IgD-negative memory B cell (primary cell): Measurements from ENCODE around the gene ANKRD40CL. TPM values are rescaled to one million over a fixed set of nuclear protein-coding genes. Genes with fewer than 3 reads are reported as not detected.
"Not testable (repeated sequence)": the region's sequence is repeated elsewhere in the genome, so short reads cannot be mapped to it uniquely, and the experiment has no call there.

ENCODE experiments used
- H3K27ac Mint-ChIP-seq, 3 donors: one replicate each; pipeline ENCODE4 v1.8.0; 2020 to 2022; ENCODE audit warnings: mild to moderate bottlenecking in 3 of 3, mixed read lengths in 3 of 3, moderate library complexity in 1 of 3
- H3K27me3 Mint-ChIP-seq: one replicate; pipeline ENCODE4 v1.8.0; 2021; ENCODE audit warnings: mixed read lengths
- H3K36me3 Mint-ChIP-seq: one replicate; pipeline ENCODE4 v1.8.0; 2020; ENCODE audit warnings: mild to moderate bottlenecking, mixed read lengths
- H3K4me1 Mint-ChIP-seq, 3 donors: one replicate each; pipeline ENCODE4 v1.8.0; 2020 to 2022; ENCODE audit warnings: mixed read lengths in 3 of 3, mild to moderate bottlenecking in 1 of 3
- H3K4me3 Mint-ChIP-seq, 4 donors: one replicate each; pipeline ENCODE4 v1.8.0; 2020 to 2022; ENCODE audit warnings: mild to moderate bottlenecking in 4 of 4, mixed read lengths in 4 of 4, moderate library complexity in 3 of 4
- H3K9me3 Mint-ChIP-seq, 3 donors: one replicate each; pipeline ENCODE4 v1.8.0; 2020 to 2021; ENCODE audit warnings: mixed read lengths in 3 of 3, mild to moderate bottlenecking in 1 of 3
- polyA plus RNA-seq: library from polyadenylated mRNA; unstranded; fragments of 300-500 nt; fragmentation: Illumina TruSeq; gene quantifications from one replicate; pipeline ENCODE4 v1.2.3, GENCODE V29; 2021

ANKRD40CL gene
- polyA plus RNA-seq = not detected

DNA sequence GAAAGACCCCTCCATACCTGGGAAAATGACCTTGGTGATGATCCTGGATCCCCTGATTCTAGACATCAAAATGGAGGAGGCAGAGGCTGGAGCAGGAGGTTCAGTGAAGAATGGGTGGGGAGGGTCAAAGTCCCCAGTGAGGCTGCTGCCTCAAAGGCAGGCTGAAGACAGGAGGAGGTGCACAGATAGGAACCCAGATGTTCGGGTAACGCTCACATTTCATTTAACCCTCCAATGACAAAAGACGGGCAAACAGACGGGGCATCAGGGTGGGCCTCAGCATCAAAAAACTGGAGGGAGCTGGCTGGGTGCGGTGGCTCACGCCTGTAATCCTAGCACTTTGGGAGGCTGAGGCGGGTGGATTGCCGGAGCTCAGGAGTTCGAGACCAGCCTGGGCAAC, at the start of gene ANKRD40CL:
Gene ANKRD40CL, minus strand, starts transcription at position 73 of the 400 bp plus-strand sequence. CDS start 605 bp downstream, outside the sequence.
- Mint-ChIP-seq H3K27ac (peak within 1 kb of the TSS in 1 of 3 donors; percentile 57), H3K9me3 (no peaks in the 10 kb centered on the region), H3K27me3 (no peaks in the 10 kb centered on the region), H3K4me1 (peaks cover 28 to 39% (median 30%) of the 10 kb centered on the region in 3 donors), H3K4me3 (peak within 1 kb of the TSS in 1 of 4 donors; percentile 18), H3K36me3 (no peaks in the 10 kb centered on the region)

- no peaks in the 10 kb centered on the region for H3K36me3 Mint-ChIP-seq
- H3K27me3 Mint-ChIP-seq = peaks cover 27% of the 10 kb centered on the region
- H3K9me3 Mint-ChIP-seq = peaks cover 0 to 5% (median 1%) of the 10 kb centered on the region in 3 donors
Observed at GRCh38 chr17:50816271-50816670, 49.0 kb upstream of the ANKRD40CL start.

DNA sequence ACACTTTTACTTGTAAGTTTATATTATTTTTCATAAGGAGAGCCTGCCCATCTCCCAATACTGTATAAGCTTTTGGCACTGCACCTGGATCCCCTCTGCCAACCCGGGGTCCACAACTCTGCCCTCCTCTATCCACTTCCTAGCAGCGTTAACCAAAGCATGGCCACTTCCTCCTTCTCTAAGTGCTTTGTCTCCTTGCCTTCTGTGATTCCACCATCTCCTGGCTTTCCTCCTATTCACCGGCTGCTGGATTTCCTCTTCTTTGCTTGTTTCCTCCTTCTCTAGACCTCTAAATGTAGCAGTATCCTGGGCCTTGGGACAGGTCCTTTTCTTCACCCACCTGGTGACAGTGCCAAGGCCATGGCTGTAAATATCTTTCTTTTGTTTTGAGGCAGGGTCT, 48.1 kb upstream of the ANKRD40CL start:
- H3K36me3 Mint-ChIP-seq = no peaks in the 10 kb centered on the region
- H3K9me3 Mint-ChIP-seq = peaks cover 0 to 5% (median 1%) of the 10 kb centered on the region in 3 donors
- H3K4me3 Mint-ChIP-seq = no peak overlapping the region
- H3K27ac Mint-ChIP-seq = peak overlapping the region in 1 of 3 donors; percentile 22
- peaks cover 22% of the 10 kb centered on the region for H3K27me3 Mint-ChIP-seq
- H3K4me1 Mint-ChIP-seq = peaks cover 0 to 3% (median 0%) of the 10 kb centered on the region in 3 donors

More at GRCh38 chr17:50816271-50816670, 49.0 kb upstream of the ANKRD40CL start:
- H3K4me3 Mint-ChIP-seq = no peak overlapping the region
- H3K4me1 Mint-ChIP-seq = peaks cover 0 to 3% (median 0%) of the 10 kb centered on the region in 3 donors
- no peak overlapping the region for H3K27ac Mint-ChIP-seq

DNA sequence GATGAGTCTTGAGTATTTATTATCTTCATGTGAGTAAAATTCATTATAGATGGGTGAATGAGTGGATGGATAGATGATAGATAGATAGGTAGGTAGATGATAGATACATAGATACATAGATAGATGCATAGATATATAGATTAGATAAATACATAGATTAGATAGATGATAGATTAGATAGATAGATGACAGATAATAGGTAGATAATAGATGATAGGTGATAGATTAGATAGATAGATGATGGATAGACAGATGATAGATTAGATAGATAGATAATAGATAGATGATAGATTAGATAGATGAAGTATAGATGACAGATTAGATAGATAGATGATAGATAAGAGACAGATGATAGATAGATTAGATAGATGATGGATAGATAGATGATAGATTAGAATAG, 46.3 kb upstream of the ANKRD40CL start:
- Mint-ChIP-seq H3K27me3 (peaks cover 21% of the 10 kb centered on the region), H3K9me3 (peaks cover 0 to 5% (median 1%) of the 10 kb centered on the region in 3 donors), H3K27ac (no peak overlapping the region), H3K4me1 (peaks cover 0 to 3% (median 0%) of the 10 kb centered on the region in 3 donors), H3K4me3 (no peak overlapping the region), H3K36me3 (no peaks in the 10 kb centered on the region)

GRCh38 chr17:50808888-50809287, 41.6 kb upstream of the ANKRD40CL start:
- H3K4me1 Mint-ChIP-seq = no peaks in the 10 kb centered on the region
- no peak overlapping the region for H3K27ac Mint-ChIP-seq
- H3K4me3 Mint-ChIP-seq = no peak overlapping the region
- H3K9me3 Mint-ChIP-seq = peaks cover 0 to 3% (median 0%) of the 10 kb centered on the region in 3 donors
- peaks cover 6% of the 10 kb centered on the region for H3K27me3 Mint-ChIP-seq
- H3K36me3 Mint-ChIP-seq = no peaks in the 10 kb centered on the region

DNA sequence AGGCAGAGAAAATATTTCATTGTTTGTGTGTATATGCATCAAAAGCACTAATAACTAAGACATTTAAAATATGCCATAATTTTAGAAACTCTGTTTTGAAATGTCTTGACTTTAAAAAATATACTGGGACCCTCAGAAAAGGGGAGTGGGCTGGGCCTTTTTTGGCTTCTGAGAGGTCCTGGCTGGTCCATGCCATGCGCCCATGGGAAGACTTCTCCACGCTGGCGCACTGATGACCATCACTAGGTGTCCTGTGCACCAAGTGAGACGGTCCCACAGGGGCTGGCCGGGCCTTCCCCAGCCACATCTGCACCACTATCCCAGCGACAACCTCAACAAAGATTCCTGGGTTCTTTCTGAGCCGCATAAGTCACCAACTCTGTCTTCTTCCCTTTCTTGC, 41.1 kb upstream of the ANKRD40CL start:
- Mint-ChIP-seq H3K27me3 (peaks cover 5% of the 10 kb centered on the region), H3K36me3 (no peaks in the 10 kb centered on the region), H3K9me3 (no peaks in the 10 kb centered on the region), H3K4me1 (no peaks in the 10 kb centered on the region), H3K27ac (no peak overlapping the region), H3K4me3 (no peak overlapping the region)

GRCh38 chr17:50807675-50808074, 40.4 kb upstream of the ANKRD40CL start:
- H3K27ac Mint-ChIP-seq = peak overlapping the region in 1 of 3 donors; percentile 0
- H3K4me1 Mint-ChIP-seq = no peaks in the 10 kb centered on the region
- H3K9me3 Mint-ChIP-seq = no peaks in the 10 kb centered on the region
- no peak overlapping the region for H3K4me3 Mint-ChIP-seq
- no peaks in the 10 kb centered on the region for H3K27me3 Mint-ChIP-seq
- no peaks in the 10 kb centered on the region for H3K36me3 Mint-ChIP-seq

GRCh38 chr17:50807009-50807408, 39.7 kb upstream of the ANKRD40CL start:
- no peaks in the 10 kb centered on the region for H3K4me1 Mint-ChIP-seq
- H3K9me3 Mint-ChIP-seq = no peaks in the 10 kb centered on the region
- H3K36me3 Mint-ChIP-seq = no peaks in the 10 kb centered on the region
- no peaks in the 10 kb centered on the region for H3K27me3 Mint-ChIP-seq
- no peak overlapping the region for H3K4me3 Mint-ChIP-seq
- peak overlapping the region in 1 of 3 donors; percentile 2 for H3K27ac Mint-ChIP-seq

DNA sequence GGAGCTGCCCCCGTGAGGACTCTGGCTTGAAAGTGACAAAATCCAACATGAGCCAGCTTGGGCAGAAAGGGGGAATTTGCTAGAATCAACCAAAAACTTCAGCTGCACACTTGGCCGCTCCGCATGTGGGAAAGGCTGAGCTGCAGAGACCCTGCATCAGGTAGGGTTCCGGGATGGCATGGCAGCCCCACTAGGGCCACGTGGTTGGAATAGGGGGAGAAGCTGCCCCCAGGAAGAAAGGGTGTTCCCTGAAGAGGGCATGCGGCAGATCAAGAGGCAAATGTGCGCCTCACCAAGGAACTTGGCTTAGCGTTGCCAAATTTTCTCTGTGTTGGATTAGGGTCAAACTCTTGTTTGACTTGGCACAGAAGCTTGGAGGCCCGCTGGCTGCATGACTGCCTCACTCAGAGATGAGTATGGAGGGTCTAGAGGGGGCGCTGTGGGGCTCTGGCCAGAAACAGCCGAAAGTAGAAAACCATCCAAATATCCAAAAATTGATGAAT, 38.9 kb upstream of the ANKRD40CL start:
- Mint-ChIP-seq H3K36me3 (no peaks in the 10 kb centered on the region), H3K4me3 (no peak overlapping the region), H3K27ac (no peak overlapping the region), H3K27me3 (no peaks in the 10 kb centered on the region), H3K4me1 (no peaks in the 10 kb centered on the region), H3K9me3 (no peaks in the 10 kb centered on the region)

DNA sequence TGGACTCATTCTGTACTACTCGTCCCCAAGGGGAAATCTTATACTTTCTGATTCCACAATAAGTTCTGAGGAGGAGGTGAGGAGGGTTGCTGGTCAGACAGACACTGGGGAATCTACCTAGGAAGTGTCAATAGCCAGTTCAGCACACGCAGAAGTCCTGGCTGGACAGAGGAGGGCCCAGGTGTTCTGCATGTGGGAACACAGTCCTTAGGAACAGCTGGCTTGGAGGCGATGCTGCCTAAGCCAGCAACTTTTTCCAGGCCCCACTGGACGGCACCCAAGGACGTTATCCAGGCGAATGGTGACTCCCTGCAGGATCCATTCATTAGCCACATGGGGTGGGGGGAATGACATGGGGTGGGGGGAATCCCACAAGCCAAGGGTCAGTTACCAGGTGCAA, 38.2 kb upstream of the ANKRD40CL start:
- no peaks in the 10 kb centered on the region for H3K27me3 Mint-ChIP-seq
- no peak overlapping the region for H3K27ac Mint-ChIP-seq
- H3K4me3 Mint-ChIP-seq = no peak overlapping the region
- no peaks in the 10 kb centered on the region for H3K9me3 Mint-ChIP-seq
- peaks cover 0 to 1% (median 0%) of the 10 kb centered on the region in 3 donors for H3K4me1 Mint-ChIP-seq
- H3K36me3 Mint-ChIP-seq = no peaks in the 10 kb centered on the region

DNA sequence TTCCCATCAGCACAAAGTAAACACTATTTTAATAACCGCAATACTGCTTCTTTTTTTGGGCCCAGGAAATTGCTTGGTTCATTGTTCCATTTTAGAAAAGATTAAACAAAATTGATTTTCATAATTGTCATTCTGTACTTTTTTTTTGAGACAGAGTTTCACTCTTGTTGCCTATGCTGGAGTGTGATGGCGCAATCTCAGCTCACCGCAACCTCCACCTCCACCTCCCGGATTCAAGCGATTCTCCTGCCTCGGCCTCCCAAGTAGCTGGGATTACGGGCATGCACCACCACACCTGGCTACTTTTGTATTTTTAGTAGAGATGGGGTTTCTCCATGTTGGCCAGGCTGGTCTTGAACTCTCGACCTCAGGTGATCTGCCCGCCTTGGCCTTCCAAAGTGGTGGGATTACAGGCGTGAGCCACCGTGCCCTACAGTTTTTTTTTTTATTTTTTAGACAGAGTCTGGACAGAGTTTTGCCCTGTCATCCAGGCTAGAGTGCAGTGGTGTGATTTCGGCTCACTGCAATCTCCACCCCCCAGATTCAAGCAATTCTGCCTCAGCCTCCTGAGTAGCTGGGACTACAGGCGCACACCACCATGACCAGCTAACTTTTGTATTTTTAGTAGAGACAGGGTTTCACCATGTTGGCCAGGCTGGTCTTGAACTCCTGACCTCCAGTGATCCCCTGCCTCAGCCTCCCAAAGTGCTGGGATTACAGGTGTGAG, 37.6 kb upstream of the ANKRD40CL start:
- not testable (repeated sequence) for H3K27me3 Mint-ChIP-seq, H3K27ac Mint-ChIP-seq, H3K36me3 Mint-ChIP-seq, H3K4me1 Mint-ChIP-seq, H3K4me3 Mint-ChIP-seq, H3K9me3 Mint-ChIP-seq

DNA sequence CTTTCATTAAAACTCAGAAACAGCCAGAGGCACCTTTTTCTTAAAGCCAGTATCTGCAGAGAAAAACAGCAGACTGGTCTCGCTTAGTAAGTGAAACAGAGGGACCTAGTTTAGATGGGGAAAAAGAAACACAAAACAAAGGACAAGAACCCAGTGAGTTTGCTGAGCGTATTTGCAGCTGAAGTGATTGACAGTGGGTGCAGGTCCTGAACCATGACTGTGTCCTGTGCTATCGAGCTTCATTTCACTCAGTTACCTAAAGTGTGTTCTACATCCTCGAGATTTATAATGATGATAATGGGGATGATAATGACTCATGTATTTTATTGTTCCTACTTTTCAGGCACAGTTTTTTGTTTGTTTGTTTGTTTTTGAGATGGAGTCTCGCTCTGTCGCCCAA, 36.4 kb upstream of the ANKRD40CL start:
- no peaks in the 10 kb centered on the region for H3K36me3 Mint-ChIP-seq
- peaks cover 2% of the 10 kb centered on the region for H3K27me3 Mint-ChIP-seq
- H3K4me1 Mint-ChIP-seq = peaks cover 0 to 1% (median 0%) of the 10 kb centered on the region in 3 donors
- no peaks in the 10 kb centered on the region for H3K9me3 Mint-ChIP-seq
- H3K27ac Mint-ChIP-seq = no peak overlapping the region
- no peak overlapping the region for H3K4me3 Mint-ChIP-seq

GRCh38 chr17:50802609-50803571, 35.6 kb upstream of the ANKRD40CL start:
- H3K9me3 Mint-ChIP-seq = no peaks in the 10 kb centered on the region
- H3K4me3 Mint-ChIP-seq = no peak overlapping the region
- H3K36me3 Mint-ChIP-seq = no peaks in the 10 kb centered on the region
- H3K4me1 Mint-ChIP-seq = peaks cover 0 to 1% (median 0%) of the 10 kb centered on the region in 3 donors
- peaks cover 2% of the 10 kb centered on the region for H3K27me3 Mint-ChIP-seq
- no peak overlapping the region for H3K27ac Mint-ChIP-seq

GRCh38 chr17:50800196-50800700, 32.9 kb upstream of the ANKRD40CL start:
- Mint-ChIP-seq H3K4me1 (peaks cover 0 to 1% (median 0%) of the 10 kb centered on the region in 3 donors), H3K9me3 (no peaks in the 10 kb centered on the region), H3K27me3 (peaks cover 2% of the 10 kb centered on the region), H3K27ac (peak overlapping the region in 1 of 3 donors; percentile 63), H3K36me3 (peaks cover 2% of the 10 kb centered on the region), H3K4me3 (no peak overlapping the region)

GRCh38 chr17:50799582-50799981, 32.3 kb upstream of the ANKRD40CL start:
- Mint-ChIP-seq H3K36me3 (peaks cover 2% of the 10 kb centered on the region), H3K27ac (no peak overlapping the region), H3K27me3 (peaks cover 2% of the 10 kb centered on the region), H3K4me3 (peak overlapping the region in 1 of 4 donors; percentile 8), H3K4me1 (peaks cover 0 to 1% (median 0%) of the 10 kb centered on the region in 3 donors), H3K9me3 (no peaks in the 10 kb centered on the region)
